Measurements from ENCODE around the gene TGM5.
"Not testable (repeated sequence)": the region's sequence is repeated elsewhere in the genome, so short reads cannot be mapped to it uniquely, and the experiment has no call there.

The TGM5 gene

GRCh38 chr15:43266834-43267233 lies at the start of gene TGM5:
Gene TGM5, minus strand, starts transcription at chr15:43266928. Its CDS starts 79 bp downstream, at chr15:43266849.
- Mint-ChIP-seq H3K36me3 (no peaks in the 10 kb centered on the region), H3K9me3 (no peaks in the 10 kb centered on the region), H3K4me1 (peaks cover 17% of the 10 kb centered on the region), H3K27ac (no peak within 1 kb of the TSS), H3K4me3 (no peak within 1 kb of the TSS)
- ATAC-seq (no peak), DNase-seq (ENCODE audit: low spot score in 2 of 2) (no peak)

- H3K36me3 Mint-ChIP-seq, result no peaks in the 10 kb centered on the region
- DNase-seq (ENCODE audit: low spot score in 2 of 2) (no peak), ATAC-seq (no peak)
- H3K4me3 Mint-ChIP-seq, result no peak overlapping the region
- no peak overlapping the region for H3K27ac Mint-ChIP-seq
- H3K4me1 Mint-ChIP-seq, result no peaks in the 10 kb centered on the region
- H3K9me3 Mint-ChIP-seq, result no peaks in the 10 kb centered on the region
These were observed 47.4 kb upstream of the TGM5 start for GRCh38 chr15:43314171-43314570.

- ATAC-seq, result no peak
These were observed 45.6 kb upstream of the TGM5 start for GRCh38 chr15:43312378-43312777.

GRCh38 chr15:43302205-43302817 lies 35.6 kb upstream of the TGM5 start, which contains the start of gene TGM7:
Gene TGM7, minus strand, starts transcription at chr15:43302255.
- Mint-ChIP-seq H3K4me1 (no peaks in the 10 kb centered on the region), H3K9me3 (no peaks in the 10 kb centered on the region), H3K36me3 (no peaks in the 10 kb centered on the region), H3K27ac (no peak within 1 kb of the TSS), H3K4me3 (no peak within 1 kb of the TSS)
- ATAC-seq (no peak), DNase-seq (ENCODE audit: low spot score in 2 of 2) (no peak)

More at GRCh38 chr15:43312378-43312777, 45.6 kb upstream of the TGM5 start:
- Mint-ChIP-seq H3K9me3 (no peaks in the 10 kb centered on the region), H3K4me1 (no peaks in the 10 kb centered on the region), H3K4me3 (no peak overlapping the region), H3K36me3 (no peaks in the 10 kb centered on the region), H3K27ac (no peak overlapping the region)
- DNase-seq (ENCODE audit: low spot score in 2 of 2), result no peak

- H3K36me3 Mint-ChIP-seq, result no peaks in the 10 kb centered on the region
- no peaks in the 10 kb centered on the region for H3K9me3 Mint-ChIP-seq
- no peak for DNase-seq (ENCODE audit: low spot score in 2 of 2)
- H3K4me3 Mint-ChIP-seq, result no peak overlapping the region
- no peaks in the 10 kb centered on the region for H3K4me1 Mint-ChIP-seq
- H3K27ac Mint-ChIP-seq, result no peak overlapping the region
- ATAC-seq, result no peak
These were observed 33.2 kb upstream of the TGM5 start for GRCh38 chr15:43299884-43300283.

GRCh38 chr15:43299411-43299810 lies 32.7 kb upstream of the TGM5 start:
- no peak for ATAC-seq
- DNase-seq (ENCODE audit: low spot score in 2 of 2), result no peak
- H3K27ac Mint-ChIP-seq, result no peak overlapping the region
- H3K9me3 Mint-ChIP-seq, result no peaks in the 10 kb centered on the region
- H3K4me1 Mint-ChIP-seq, result no peaks in the 10 kb centered on the region
- H3K4me3 Mint-ChIP-seq, result no peak overlapping the region
- no peaks in the 10 kb centered on the region for H3K36me3 Mint-ChIP-seq

GRCh38 chr15:43294091-43294706 lies 27.5 kb upstream of the TGM5 start:
- Mint-ChIP-seq H3K4me1 (no peaks in the 10 kb centered on the region), H3K4me3 (no peak overlapping the region), H3K27ac (no peak overlapping the region), H3K36me3 (no peaks in the 10 kb centered on the region), H3K9me3 (no peaks in the 10 kb centered on the region)
- ATAC-seq (no peak), DNase-seq (ENCODE audit: low spot score in 2 of 2) (no peak)

- H3K4me3 Mint-ChIP-seq, result no peak overlapping the region
- H3K36me3 Mint-ChIP-seq, result no peaks in the 10 kb centered on the region
- H3K4me1 Mint-ChIP-seq, result no peaks in the 10 kb centered on the region
- ATAC-seq (peak; percentile 32), DNase-seq (ENCODE audit: low spot score in 2 of 2) (no peak)
- no peaks in the 10 kb centered on the region for H3K9me3 Mint-ChIP-seq
- no peak overlapping the region for H3K27ac Mint-ChIP-seq
These were observed 26.7 kb upstream of the TGM5 start for GRCh38 chr15:43293432-43293831.

- no peak for ATAC-seq
These were observed 25.8 kb upstream of the TGM5 start for GRCh38 chr15:43292375-43293078.

GRCh38 chr15:43289656-43290055 lies 22.9 kb upstream of the TGM5 start:
- not testable (repeated sequence) for H3K4me1 Mint-ChIP-seq; H3K36me3 Mint-ChIP-seq; H3K4me3 Mint-ChIP-seq; ATAC-seq; DNase-seq (ENCODE audit: low spot score in 2 of 2); H3K27ac Mint-ChIP-seq; H3K9me3 Mint-ChIP-seq

More at GRCh38 chr15:43292375-43293078, 25.8 kb upstream of the TGM5 start:
- Mint-ChIP-seq H3K9me3 (no peaks in the 10 kb centered on the region), H3K27ac (no peak overlapping the region), H3K4me1 (no peaks in the 10 kb centered on the region), H3K36me3 (no peaks in the 10 kb centered on the region), H3K4me3 (no peak overlapping the region)
- no peak for DNase-seq (ENCODE audit: low spot score in 2 of 2)

GRCh38 chr15:43287254-43287653 lies 20.5 kb upstream of the TGM5 start:
- Mint-ChIP-seq H3K9me3 (no peaks in the 10 kb centered on the region), H3K4me3 (no peak overlapping the region), H3K27ac (no peak overlapping the region), H3K36me3 (no peaks in the 10 kb centered on the region), H3K4me1 (peaks cover 6% of the 10 kb centered on the region)
- DNase-seq (ENCODE audit: low spot score in 2 of 2) (no peak), ATAC-seq (no peak)

- no peak overlapping the region for H3K27ac Mint-ChIP-seq
- no peak for DNase-seq (ENCODE audit: low spot score in 2 of 2)
- H3K4me1 Mint-ChIP-seq, result peaks cover 6% of the 10 kb centered on the region
- ATAC-seq, result peak; percentile 24
- no peaks in the 10 kb centered on the region for H3K36me3 Mint-ChIP-seq
- H3K4me3 Mint-ChIP-seq, result no peak overlapping the region
- no peaks in the 10 kb centered on the region for H3K9me3 Mint-ChIP-seq
These were observed 19.3 kb upstream of the TGM5 start for GRCh38 chr15:43286074-43286473.

- H3K27ac Mint-ChIP-seq, result no peak overlapping the region
- H3K36me3 Mint-ChIP-seq, result no peaks in the 10 kb centered on the region
- H3K9me3 Mint-ChIP-seq, result no peaks in the 10 kb centered on the region
- DNase-seq (ENCODE audit: low spot score in 2 of 2) (peak; percentile 53 to 78), ATAC-seq (peak; percentile 70)
- no peak overlapping the region for H3K4me3 Mint-ChIP-seq
- peaks cover 6% of the 10 kb centered on the region for H3K4me1 Mint-ChIP-seq
These were observed 18.9 kb upstream of the TGM5 start for GRCh38 chr15:43285609-43286037.

- Mint-ChIP-seq H3K9me3 (no peaks in the 10 kb centered on the region), H3K4me1 (peaks cover 6% of the 10 kb centered on the region), H3K4me3 (no peak overlapping the region), H3K36me3 (no peaks in the 10 kb centered on the region), H3K27ac (no peak overlapping the region)
- DNase-seq (ENCODE audit: low spot score in 2 of 2) (no peak), ATAC-seq (no peak)
These were observed 16.8 kb upstream of the TGM5 start for GRCh38 chr15:43283526-43283925.

GRCh38 chr15:43281926-43282602 lies 15.3 kb upstream of the TGM5 start:
- Mint-ChIP-seq H3K36me3 (no peaks in the 10 kb centered on the region), H3K4me3 (no peak overlapping the region), H3K4me1 (peaks cover 11% of the 10 kb centered on the region), H3K9me3 (no peaks in the 10 kb centered on the region), H3K27ac (no peak overlapping the region)
- DNase-seq (ENCODE audit: low spot score in 2 of 2) (no peak), ATAC-seq (no peak)

Data from stimulated activated effector memory CD8-positive, alpha-beta T cell treated with anti-CD3 and anti-CD28 coated beads, Interleukin-12 subunit alpha, Interleukin-12 subunit beta, amount 100 ng/mL, for 72 hours (primary cell).